Posterior cingulate gyrus (tissue), 11 donors: ENCODE data around the gene KLHL29.
A peak's percentile ranks its signal among the peaks of the same experiment; 100 is the strongest.

Source experiments
- DNase-seq, 10 donors: peaks; one replicate each; pipeline versions ENCODE4 v3.0.0 to v3.0.0-alpha.2; 2020 to 2021; ENCODE audit warnings: mixed read lengths in 3 of 10
- intact Hi-C: fragments of 100-400 bp; cut with DNase I; formaldehyde crosslinking; loops from one replicate; pipeline ENCODE4 v1.15.1; 2023

KLHL29 gene

DNA sequence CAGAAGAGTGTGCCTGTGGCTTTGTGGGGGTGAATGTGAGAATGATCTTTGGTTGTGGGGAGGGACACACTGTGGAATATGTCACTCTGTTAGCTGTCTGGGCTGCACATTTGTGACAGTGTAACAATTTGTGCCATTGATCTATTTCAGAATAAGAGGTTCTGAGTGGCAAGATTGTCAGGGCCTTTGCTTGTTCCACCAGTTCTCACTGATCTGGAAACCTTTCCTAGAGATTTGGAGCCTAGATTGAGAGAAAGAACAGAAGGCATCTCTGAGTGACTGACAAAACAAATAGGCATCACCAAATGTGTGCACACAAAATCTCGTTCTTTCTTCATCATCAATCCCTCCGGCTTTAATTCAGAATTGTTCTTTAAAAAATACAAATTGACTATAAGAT, 153.6 kb downstream of the KLHL29 start:
- intact Hi-C loops = no loop called here
- no peak for DNase-seq

DNA sequence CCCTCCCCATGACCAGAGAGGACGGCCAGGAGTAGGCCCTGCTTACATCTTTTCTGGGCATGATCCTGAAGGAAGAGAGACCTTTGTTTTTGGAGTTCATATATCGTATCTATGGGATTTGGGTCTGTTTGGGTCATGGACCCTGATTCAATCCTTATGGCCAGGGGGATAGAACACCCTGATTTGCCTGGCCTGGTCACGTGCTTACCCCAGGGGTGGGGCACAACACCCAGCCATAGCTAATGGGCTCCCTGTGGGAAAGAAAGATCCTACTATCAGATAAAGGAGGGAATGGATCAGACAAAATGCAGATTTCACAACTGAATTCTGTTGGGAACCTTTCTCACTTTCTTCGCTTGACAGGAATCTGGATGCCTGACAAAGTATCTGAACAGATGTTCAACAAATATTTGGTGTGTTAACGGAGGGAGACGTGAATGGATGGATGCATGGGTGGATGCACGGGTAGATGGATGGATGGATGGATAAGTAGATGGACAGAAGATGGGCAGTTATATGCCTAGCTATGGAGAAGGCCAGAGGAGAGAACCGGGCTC, 155.9 kb downstream of the KLHL29 start:
- DNase-seq = no peak
- intact Hi-C loops = no loop called here

DNA sequence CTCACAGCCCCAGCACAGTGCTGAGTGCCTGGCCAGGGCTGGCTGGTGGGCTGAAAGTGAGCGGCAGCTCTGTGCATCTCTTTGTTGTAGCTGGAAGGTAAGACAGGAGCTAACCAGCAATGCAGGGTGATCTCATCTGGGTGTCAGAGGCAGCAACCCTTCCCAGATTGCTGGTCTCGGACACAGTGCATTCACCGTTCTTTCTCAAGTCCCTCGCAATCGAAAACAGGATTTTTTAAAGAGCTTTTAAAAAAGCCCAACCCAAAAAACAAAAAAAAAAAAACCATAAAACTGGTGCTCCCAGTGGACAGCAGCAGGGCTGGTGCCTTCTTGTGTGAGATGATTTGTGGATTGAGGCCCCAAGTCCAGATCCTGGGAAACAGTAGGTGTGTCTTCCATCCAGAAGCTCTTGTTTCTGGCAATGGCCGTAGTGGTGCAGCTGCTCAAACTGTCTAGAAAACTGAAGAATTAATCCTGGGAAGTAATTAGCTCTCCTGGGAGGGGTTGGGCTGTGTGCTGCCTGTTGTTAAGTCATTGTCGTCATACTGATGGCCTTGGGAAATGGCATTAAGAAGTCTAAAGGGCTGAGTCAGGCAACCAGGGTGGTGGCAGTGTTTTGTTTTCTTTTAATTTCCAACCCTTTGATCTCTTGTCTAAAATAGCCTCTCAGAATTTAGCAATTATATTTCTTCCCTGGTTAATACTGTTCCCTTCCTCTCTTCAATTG, 156.7 kb downstream of the KLHL29 start:
- intact Hi-C loops = no loop called here
- DNase-seq = no peak

DNA sequence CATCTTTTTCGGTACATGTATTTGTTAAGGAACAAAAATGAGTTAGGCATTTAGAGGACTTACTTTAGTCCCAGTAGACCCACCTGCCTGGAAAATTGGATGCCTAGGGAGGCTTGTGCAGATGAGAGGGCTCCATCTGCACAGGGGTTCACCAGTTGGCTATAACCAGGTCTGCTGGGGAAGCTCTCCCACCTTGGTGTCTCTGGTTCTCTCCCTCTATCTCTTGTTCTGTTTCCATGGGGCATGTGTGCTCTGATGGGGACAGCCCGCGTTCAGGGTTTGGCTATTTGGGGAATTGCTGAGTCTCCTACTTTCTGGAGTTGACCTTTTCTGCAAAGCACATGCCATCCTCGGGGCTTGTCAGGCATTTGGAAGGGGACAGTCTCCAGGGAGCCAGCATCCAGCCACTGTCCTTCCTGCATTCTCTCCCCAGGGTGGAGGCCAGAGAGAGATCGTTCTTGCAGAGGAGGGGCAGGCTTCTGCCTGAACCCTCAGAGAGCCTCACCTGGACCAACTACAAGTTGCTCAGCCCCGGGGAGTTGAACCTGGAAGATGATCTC, 157.3 kb downstream of the KLHL29 start:
- intact Hi-C loops = no loop called here
- DNase-seq = no peak

DNA sequence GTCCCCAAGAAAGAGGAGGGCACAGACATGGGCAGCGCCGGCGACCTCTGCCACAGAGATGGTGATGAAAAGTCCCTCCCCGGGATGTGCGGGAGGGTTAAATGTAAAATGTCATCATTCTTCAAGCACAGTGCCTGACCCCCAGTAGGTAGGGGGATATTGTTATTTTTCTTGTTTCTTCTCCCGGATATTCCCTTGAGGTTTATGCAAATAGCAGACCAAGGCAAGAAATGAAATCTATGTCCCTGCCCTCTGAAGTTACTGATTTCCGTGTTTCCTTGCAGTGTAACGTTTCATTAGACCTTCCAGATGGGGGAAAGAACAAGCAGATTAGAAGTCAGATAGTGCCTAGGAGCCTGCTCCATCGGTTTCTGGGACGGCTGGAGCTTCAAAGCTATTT, 158.3 kb downstream of the KLHL29 start:
- intact Hi-C loops = no loop called here
- DNase-seq = no peak

DNA sequence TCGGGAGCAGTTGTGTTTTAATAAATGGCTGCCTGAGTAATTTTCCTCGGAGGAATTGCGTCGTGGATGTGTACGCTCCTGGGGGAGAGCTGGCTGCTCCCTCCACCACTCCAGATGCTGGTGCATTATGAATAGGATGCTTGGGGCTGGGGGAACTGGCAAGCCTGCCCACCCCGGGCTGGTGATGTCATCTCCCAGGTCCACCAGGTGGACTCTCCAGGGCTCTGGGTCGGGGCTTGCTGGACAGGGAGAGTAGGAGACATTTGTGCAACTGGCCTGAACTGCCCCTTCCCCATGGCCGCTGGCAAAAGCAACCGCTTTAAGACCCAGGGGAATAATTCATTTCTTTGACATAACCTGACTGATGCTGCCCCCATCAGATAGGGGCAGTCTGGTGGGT, 158.7 kb downstream of the KLHL29 start:
- DNase-seq = peak in 2 of 10 donors; percentile 22 to 39
- intact Hi-C loops = no loop called here

DNA sequence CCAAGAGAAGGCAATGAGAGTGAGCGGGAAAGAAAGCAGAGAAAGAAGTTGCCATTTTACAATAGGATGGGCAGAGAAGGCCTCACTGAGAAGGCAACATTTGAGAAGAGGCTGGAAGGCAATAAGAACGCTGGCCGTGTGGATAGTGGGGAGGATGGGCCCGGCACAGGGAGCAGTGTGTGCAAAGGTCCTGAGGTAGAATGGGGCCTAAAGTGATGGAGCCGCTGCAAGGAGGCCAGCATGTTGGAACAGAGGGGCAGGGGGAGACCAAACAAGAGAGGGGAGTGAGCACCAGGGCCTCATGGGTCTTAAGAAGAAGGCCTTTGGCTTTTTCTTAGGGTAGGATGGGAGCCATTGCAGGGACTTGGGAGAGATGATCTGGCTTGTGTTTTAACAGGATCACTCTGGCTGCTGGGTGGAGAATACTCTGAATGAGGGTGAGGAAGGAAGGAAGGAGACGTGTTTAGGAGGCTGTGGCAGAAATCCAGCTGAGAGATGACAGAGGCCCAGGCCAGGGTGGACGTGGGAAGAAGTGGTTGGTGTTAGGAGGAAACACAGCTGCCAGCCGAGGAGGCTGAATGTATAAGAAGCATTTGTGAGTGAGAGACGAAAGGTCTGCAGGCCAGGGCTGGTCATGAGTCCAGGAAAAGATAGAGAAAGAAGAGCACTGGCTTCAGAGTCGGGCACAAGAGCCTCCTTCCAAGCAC, 159.8 kb downstream of the KLHL29 start:
- intact Hi-C loops = no loop called here
- peak in 1 of 10 donors; percentile 72 for DNase-seq

DNA sequence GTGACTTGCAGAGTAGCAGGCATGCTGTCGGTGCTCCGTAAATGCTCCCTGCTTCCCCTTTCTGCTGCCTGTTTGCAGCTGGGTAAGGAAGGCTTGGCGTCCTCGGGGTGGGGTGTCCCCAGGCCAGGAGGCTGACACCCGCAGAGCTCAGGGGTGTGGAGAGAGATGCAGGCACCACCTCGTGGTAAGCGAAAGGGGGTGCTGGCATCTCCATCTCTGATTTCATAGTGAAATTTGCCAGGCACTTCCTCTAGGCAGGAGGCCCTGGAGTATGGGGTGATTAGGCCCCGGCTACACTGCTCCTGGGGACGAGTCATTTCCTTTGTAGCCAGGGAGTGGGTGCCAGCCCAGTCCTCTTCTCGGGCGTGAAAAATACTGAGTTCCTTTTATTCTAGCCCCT, 160.4 kb downstream of the KLHL29 start:
- intact Hi-C loops = no loop called here

DNA sequence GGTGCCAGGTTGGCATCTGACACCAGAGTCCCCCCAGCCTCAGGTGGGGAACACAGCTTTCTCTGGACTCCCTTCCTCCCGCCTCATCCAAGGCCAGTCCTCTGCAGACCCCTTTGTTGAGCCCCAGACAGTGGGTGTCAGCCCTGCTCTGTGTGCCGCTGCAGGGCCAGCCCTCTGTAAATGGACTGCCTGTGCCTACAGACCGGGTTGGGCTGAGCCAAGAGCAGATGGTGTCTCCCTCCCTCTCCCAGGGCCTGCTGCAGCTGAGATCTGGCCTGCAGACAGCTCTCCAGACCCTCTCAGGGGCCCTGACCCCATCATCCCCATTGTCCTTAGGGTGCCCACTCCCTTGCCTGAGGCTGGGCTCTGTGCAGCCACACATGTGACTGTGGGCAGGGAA, 160.8 kb downstream of the KLHL29 start:
- peak in 1 of 10 donors; percentile 70 for DNase-seq
- intact Hi-C loops = no loop called here

More for the DNA sequence above, 160.4 kb downstream of the KLHL29 start:
- DNase-seq = peak in 1 of 10 donors; percentile 64

DNA sequence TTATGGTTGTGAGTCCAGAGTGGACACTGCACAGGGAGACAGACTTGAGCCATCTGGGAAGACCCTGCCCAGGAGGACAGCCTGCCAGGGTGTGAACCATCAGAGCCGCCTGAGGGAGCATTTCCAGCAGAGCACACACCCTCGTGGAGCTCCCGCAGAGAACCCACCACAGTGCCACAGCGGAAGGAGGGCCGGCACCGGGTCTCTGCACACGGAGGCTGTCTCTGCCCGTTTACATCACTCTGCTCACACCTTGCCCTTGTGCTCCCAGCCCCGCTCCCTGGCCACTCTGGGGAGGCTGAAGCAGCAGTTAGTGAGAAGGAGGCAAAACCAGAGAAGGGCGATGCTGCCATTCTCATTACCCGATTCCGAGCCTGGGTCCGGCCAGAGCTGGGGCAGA, 161.9 kb downstream of the KLHL29 start:
- intact Hi-C loops = no loop called here
- DNase-seq = peak in 1 of 10 donors; percentile 58

DNA sequence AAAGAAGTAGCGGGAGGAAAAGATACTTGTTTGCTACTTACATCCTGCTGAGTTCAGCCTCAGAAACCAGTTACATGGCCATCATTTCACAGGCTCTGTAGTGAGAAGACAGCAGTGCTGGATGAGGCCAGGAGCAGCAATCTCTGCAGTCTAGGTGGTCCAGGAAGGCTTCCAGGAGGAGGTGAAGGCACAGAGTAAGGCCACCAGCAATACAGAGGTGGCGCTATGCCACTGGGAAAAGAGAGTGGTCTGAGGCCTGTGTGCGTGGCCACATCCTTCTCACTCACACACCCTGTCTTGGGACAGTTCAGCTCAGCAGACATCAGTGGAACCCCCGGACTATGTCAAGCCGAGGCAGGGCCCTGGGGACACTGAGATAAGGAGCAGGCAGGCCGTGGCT, 162.7 kb downstream of the KLHL29 start:
- intact Hi-C loops = no loop called here
- peak in 1 of 10 donors; percentile 50 for DNase-seq

DNA sequence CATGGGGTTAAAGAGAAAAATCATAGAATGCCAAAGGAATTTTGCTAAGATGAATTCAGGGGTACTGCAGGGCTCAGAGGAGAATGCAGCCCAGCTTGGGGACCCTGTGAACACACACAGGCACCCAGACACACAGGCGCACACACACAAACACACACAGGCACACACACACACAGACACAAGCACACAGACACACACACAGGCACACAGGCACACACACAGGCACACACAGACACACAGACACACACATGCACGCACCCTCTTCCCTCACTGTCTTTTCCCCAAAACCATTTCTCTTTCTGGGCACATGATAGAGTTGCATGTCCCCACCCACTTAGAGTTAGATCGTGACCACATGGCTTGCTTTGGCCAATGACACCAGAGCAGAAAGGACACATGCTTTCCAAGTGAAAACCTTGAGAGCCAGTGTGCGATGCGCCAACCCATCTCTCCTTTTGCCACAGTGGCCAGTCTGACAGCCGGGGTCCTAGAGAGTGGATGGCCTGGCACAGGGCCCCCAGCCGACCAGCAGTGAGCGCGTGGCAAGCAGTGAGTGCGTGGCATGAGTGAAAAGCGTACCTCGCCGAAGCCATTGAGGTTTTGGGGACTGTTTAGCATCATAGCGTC, 163.3 kb downstream of the KLHL29 start:
- DNase-seq = peak in 2 of 10 donors; percentile 26 to 48
- intact Hi-C loops = no loop called here

DNA sequence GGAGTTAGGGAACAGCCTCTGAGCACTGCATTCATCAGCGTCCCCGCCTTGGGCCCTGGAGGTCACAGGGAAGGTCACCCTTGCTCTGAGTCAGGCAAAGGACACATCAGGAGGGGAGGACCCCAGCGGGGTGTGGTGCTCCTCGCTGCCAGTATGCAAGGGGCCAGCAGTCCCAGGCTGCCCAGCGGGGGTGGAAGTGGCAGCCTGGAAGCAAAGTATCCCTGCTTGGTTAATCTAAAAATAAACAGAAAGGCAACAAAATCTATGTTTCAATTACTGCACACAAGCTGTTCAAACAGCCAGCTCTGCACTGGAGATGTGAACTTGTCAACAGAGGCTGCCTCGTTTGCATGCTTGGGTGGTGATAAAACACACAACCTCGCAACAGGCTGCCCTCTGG, 164.1 kb downstream of the KLHL29 start:
- DNase-seq = peak in 1 of 10 donors; percentile 59
- intact Hi-C loops = no loop called here

DNA sequence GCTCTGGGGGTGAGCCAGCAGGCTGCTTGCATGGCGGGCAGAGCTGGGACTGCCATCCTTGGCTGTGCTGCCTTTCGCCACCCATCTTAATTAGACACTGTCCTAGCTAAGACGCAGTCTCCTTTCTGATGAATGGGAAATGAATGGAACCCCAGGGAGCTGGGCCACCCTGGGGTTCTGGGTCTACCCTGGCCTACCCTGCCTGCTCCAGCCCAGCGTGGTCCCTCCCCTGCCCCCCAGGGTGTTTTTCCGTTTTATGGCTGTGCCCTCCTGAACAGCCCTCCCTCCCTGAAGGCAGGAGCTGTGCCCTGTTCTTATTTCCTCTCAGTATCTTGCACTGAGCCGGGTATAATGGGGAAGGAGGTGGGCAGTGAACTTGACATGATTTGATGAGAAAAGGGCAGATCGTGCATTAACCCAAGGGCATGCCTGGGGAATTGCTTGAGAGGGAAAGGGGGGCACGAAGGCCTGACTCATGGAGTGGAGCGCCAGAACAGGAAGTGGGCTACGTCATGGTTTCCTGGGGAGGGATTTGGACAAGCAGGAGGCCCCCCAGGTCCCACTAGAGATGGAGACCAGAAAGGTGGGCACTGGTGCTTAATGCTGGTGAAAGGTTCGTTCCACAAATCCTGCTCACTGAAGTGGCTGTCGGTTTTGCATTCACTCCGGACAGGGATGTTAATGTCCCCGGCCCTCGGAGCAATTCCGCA, 165.0 kb downstream of the KLHL29 start:
- intact Hi-C loops = no loop called here
- peak in 1 of 10 donors; percentile 60 for DNase-seq

DNA sequence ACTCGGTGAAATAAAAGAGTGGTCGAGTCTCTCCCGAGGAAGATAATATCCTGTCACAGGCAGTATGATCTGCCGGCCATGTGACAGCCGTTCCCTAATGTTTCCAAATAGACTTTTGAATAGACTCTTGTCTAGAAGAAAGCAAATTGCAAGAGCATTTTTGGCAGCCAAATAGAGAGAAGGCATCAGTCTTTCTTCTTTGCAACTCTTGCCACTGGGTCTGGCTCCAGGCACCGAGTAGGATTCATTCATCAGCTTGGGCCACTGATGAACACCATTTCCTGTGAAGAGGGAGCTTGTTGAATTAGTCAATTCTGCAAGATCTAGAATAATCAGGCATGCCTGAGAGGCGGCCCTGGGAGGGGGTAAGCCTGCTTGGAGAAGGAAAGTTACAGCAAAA, 165.6 kb downstream of the KLHL29 start:
- peak in 2 of 10 donors; percentile 29 to 62 for DNase-seq
- intact Hi-C loops = no loop called here

DNA sequence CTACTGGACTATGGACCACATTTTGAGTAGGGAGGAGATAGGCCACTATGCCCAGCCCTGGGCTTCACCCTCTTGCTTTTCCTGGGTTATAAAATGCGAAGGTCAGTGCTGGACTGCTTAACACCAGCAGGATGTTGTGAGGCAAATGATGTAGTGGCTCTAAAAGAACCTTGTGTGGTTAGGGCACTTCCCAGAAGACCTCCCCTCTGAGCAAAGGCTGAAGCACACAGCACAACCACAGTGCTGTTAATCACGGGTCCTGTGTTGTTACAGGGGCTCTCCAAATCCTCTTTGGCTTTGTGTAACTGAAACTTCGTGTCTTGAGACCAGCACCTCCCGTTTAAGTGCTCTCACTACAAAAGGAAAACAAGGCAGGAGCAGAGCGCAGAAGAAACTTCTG, 166.9 kb downstream of the KLHL29 start:
- intact Hi-C loops = no loop called here
- no peak for DNase-seq

DNA sequence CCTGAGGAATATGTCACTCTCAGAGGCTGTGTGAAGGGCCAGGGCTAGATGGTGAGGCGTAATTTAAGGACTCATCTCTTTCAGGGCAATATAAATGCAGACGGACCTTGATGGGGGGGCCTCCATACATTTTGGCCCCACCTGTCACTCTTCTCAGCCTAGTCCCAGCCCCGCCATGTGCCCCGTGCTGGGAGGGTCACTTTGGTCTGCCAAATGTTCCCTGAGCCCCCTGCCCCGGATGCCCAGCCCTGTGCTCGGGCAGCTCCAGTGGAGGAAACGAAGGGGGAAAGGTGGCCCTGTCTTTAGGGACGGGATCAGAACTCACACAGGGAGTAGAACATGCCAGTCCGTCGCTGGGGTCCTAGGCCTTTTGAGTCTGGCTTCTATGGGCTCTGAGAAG, 168.6 kb downstream of the KLHL29 start:
- intact Hi-C loops = no loop called here
- DNase-seq = no peak

DNA sequence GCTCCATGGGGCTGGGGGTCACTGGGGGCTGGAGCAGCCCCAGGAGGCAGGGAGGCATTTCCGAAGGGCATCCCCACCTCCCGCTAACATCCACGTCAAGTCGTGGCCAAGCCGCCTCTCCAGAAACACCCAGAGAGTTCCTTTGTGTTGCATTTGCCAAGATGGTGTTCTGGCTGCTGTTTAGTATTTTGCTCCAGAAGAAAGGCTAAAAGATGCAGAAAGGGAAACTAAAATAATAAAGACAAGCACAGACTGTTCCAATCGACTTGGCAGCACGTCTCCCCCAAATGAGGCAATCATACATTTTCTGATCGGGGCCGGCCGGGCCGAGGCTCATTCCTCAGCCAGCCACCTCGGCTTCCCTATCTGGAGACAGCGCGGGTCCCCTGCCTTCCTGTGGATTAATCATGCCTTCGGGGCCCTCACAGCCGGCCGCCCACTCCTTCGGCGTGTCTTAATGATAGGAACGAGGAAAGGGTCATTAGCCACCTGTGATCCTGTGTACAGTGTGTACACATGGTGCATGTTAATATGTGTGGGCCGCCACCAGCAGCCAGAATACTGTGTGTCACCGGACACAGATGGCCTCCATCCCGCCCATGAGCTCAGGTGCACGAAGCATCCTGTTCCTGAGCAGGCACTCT, 169.2 kb downstream of the KLHL29 start:
- no peak for DNase-seq
- intact Hi-C loops = no loop called here

DNA sequence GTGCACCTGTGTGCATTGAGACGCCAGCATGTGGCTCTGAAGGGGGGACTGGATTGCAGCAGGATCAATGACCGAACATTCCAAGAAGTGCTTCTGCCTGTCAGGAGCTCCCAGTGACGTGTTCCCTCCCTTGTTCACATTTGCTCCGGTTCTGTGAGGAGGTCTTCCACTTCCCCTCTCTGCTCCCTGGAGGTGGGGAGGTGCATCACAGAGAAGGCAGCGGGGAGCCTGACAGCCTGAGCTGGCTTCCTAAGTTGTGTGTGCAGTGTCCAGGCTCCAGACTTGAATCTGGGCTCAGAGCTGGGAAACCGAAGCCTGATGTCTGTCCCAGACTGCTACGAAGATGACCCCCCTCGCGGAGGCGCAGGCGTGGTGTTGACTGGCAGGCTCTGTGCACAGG, 171.0 kb downstream of the KLHL29 start:
- DNase-seq = no peak
- intact Hi-C loops = no loop called here

DNA sequence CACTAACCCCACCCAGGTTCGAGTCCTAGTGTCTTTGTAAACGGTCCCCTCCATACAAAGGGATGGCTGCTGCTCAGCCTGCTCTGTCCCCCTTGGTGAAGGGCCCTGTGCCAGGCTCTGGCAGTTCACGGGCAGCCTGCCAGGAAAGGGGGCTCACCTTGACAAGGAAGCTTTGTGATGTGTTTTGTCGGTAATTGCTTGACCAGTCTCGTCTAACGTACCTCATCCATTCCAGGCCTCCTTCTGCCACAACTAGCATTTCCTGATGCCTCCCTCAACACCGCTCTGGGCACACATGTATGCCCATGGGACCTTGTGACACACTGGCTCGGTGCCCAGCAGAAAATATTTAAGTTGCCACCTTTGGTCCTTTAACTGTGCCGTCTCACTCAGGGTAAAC, 171.9 kb downstream of the KLHL29 start:
- no peak for DNase-seq
- intact Hi-C loops = no loop called here
